ENCODE results near the gene DLG5. TPM values are rescaled to one million over a fixed set of nuclear protein-coding genes. Genes with fewer than 3 reads are reported as not detected.

The DLG5 gene
- total RNA-seq, 4 donors from 2014 or later, result 40.6 to 134 (median 61.5) TPM

DNA sequence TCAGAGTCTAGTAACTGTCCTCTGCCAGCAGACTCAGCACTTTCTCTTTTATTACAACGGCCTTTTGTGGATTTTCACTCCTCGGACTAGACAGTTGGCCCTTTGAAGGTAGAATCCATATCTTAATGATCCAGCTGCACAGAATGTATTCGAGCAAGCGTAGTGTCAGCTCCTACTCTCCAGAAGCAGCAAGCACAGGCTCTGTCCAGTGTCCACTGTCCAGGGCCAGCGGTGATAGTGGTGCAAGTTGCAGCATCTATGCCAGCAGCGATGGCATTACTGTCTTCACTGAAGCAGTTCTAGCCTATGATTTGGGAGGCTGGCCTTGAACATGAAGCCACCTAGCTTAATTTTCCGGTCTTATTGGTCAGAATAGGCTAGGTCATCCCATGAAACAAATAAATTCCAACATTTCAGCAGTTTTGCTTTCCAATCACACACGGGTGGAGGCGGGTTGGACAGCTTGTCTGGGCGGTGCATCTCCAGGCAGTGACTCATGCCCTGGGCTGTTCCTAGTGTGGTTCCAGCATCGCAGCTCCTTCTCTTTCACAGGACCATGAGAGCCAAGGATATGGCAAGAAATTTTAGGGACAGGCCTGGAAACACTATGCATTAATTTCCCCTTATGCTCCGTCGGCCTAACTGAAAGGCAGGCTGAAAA, 180.4 kb downstream of the DLG5 start:
- DNase-seq, result no peak

DNA sequence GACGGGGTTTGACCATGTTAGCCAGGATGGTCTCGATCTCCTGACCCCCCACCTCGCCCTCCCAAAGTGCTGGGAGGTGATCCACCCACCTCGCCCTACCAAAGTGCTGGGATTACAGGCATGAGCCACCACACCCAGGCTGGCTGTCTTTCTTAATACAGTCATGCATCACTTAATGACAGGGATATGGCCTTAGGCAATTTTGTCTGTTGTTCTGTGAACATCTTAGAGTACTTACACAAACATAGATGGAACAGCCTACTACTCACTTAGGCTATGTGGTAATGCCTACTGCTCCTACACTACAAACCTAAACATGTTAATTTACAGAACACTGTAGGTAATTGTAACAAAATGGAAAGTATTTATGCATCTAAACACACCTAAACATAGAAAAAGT, 182.3 kb downstream of the DLG5 start:
- no peak overlapping the region for H3K4me3 ChIP-seq
- H3K27me3 ChIP-seq, result no peaks in the 10 kb centered on the region
- H3K4me1 ChIP-seq, result no peaks in the 10 kb centered on the region
- H3K9me3 ChIP-seq, result no peaks in the 10 kb centered on the region
- no peak for DNase-seq
- H3K27ac ChIP-seq, result no peak overlapping the region
- no peaks in the 10 kb centered on the region for H3K36me3 ChIP-seq
- TF ChIP-seq POLR2A (IDR thresholded peaks at IDR 0.05), result no peak
- TF ChIP-seq, protein P1, sequence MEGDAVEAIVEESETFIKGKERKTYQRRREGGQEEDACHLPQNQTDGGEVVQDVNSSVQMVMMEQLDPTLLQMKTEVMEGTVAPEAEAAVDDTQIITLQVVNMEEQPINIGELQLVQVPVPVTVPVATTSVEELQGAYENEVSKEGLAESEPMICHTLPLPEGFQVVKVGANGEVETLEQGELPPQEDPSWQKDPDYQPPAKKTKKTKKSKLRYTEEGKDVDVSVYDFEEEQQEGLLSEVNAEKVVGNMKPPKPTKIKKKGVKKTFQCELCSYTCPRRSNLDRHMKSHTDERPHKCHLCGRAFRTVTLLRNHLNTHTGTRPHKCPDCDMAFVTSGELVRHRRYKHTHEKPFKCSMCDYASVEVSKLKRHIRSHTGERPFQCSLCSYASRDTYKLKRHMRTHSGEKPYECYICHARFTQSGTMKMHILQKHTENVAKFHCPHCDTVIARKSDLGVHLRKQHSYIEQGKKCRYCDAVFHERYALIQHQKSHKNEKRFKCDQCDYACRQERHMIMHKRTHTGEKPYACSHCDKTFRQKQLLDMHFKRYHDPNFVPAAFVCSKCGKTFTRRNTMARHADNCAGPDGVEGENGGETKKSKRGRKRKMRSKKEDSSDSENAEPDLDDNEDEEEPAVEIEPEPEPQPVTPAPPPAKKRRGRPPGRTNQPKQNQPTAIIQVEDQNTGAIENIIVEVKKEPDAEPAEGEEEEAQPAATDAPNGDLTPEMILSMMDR (IDR thresholded peaks at IDR 0.05), result no peak

More for the DNA sequence above, 180.4 kb downstream of the DLG5 start:
- Histone ChIP-seq H3K27ac (no peak overlapping the region), H3K4me3 (no peak overlapping the region), H3K4me1 (no peaks in the 10 kb centered on the region), H3K9me3 (no peaks in the 10 kb centered on the region), H3K27me3 (no peaks in the 10 kb centered on the region), H3K36me3 (no peaks in the 10 kb centered on the region)
- no peak for TF ChIP-seq POLR2A (IDR thresholded peaks at IDR 0.05)
- TF ChIP-seq, protein P1 (IDR thresholded peaks at IDR 0.05), result no peak

DNA sequence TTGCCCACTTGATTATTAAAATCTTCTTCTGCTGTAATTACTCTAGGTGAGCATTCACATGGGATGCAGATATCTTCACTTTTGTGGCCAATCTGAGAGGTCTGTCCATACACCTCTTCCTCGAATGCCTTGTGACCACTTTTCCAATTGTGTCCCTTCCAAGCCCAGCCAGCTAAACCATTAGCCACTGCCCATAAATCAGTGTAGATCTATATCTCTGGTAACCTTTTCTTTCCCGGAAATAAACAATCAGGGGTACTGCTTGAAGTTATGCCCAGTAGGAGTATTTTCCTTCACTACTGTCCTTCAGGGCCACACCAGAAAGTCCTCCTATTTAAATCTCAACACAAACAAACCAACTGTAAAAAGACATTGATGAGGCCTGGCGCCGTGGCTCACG, 184.4 kb downstream of the DLG5 start:
- Histone ChIP-seq H3K9me3 (no peaks in the 10 kb centered on the region), H3K4me3 (no peak overlapping the region), H3K27me3 (no peaks in the 10 kb centered on the region), H3K36me3 (no peaks in the 10 kb centered on the region), H3K27ac (no peak overlapping the region), H3K4me1 (no peaks in the 10 kb centered on the region)
- DNase-seq, result no peak
- no peak for TF ChIP-seq POLR2A (IDR thresholded peaks at IDR 0.05)
- TF ChIP-seq, protein P1 (IDR thresholded peaks at IDR 0.05), result no peak

DNA sequence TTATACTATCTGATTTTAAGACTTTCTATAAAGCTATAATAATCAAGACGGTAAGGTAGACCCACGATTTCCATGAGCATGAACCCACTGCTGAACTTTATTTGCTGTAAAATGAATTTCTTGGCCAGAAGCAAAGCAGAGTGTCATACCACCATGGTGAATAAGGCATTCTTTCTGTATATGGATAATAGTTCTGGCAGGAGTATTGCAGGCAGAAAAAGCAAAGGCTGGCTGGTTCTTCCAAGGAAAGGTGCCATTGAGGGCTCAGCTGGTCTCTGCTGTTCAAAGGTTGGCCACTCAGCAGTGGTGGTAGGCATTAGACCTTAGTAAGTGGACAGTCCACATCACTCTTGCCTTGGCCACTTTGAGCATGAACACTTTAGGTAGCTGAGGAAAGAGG, 184.8 kb downstream of the DLG5 start:
- peaks cover 0 to under 1% (median 0%) of the 10 kb centered on the region in 4 donors for H3K9me3 ChIP-seq
- no peaks in the 10 kb centered on the region for H3K4me1 ChIP-seq
- H3K27me3 ChIP-seq, result no peaks in the 10 kb centered on the region
- no peak for DNase-seq
- H3K27ac ChIP-seq, result no peak overlapping the region
- H3K4me3 ChIP-seq, result no peak overlapping the region
- no peaks in the 10 kb centered on the region for H3K36me3 ChIP-seq
- no peak for TF ChIP-seq POLR2A (IDR thresholded peaks at IDR 0.05)
- TF ChIP-seq, protein P1 (IDR thresholded peaks at IDR 0.05), result no peak

Small RNA genes lying within 50 kb of the gene (small RNA-seq; reads per million reads assigned to genes)
- gene RF00017, result 0 reads per million in 2 donors
- gene RN7SL284P, result 0 reads per million in 2 donors
- 0 reads per million in 2 donors for gene RNU6-1266P

Other genes with a start within 250 kb of the DLG5 start
- gene POLR3A, start 102.8 kb upstream of the DLG5 start, total RNA-seq, result 10 to 100 TPM; 19.8 to 24.3 (median 22.2) TPM
- gene RPS24, start 107.1 kb upstream of the DLG5 start, total RNA-seq, result 1,000 to 10,000 TPM in 3 of 4 donors, 100 to 1,000 TPM in 1; 999 to 2,177 (median 1,337) TPM

All from Peyer's patch (tissue), 4 donors.